ENCODE measurements around the gene PCNX2.

DNA sequence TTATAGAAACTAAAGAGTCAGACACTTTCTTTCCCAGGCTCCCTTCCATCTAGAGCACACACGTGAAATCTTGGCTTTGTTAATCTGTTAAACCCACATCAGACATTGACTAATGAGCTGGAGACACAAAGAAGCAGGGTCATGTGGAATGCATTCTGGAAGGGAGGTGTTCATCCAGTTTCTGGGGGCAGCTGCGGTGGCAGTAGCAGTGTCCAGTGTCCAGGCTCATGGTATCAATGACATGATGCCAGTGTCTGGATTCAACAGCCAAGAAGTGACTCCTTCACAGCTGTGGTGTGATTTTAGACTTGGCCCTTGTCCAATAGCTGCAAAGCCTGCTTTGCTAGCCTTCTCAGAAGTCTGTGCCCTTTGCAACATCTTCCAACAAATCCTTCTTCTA, 249.9 kb downstream of the PCNX2 start:
- TF ChIP-seq POLR2AphosphoS5 (IDR thresholded peaks at IDR 0.05) (no peak), POLR2A (IDR thresholded peaks at IDR 0.05) (no peak), EP300 (IDR thresholded peaks at IDR 0.05) (no peak)
- TF ChIP-seq, protein P1, sequence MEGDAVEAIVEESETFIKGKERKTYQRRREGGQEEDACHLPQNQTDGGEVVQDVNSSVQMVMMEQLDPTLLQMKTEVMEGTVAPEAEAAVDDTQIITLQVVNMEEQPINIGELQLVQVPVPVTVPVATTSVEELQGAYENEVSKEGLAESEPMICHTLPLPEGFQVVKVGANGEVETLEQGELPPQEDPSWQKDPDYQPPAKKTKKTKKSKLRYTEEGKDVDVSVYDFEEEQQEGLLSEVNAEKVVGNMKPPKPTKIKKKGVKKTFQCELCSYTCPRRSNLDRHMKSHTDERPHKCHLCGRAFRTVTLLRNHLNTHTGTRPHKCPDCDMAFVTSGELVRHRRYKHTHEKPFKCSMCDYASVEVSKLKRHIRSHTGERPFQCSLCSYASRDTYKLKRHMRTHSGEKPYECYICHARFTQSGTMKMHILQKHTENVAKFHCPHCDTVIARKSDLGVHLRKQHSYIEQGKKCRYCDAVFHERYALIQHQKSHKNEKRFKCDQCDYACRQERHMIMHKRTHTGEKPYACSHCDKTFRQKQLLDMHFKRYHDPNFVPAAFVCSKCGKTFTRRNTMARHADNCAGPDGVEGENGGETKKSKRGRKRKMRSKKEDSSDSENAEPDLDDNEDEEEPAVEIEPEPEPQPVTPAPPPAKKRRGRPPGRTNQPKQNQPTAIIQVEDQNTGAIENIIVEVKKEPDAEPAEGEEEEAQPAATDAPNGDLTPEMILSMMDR (IDR thresholded peaks at IDR 0.05), result no peak

All from sigmoid colon (tissue), 4 donors.